Neural cell (in vitro differentiated cells): Measurements from ENCODE around the gene OGDH. TPM values are rescaled to one million over a fixed set of nuclear protein-coding genes. Genes with fewer than 3 reads are reported as not detected.

Experiments
- H2AFZ ChIP-seq: fragments of 200-600, 300-800 bp; sonication (generic), shearing (Covaris generic); 2 replicates; pipeline ENCODE4 v1.6.0; 2014; ENCODE audit warnings: low read depth, mild to moderate bottlenecking, antibody characterized with exemption, low read length, moderate library complexity
- H3F3A ChIP-seq: fragments of 200-600 bp; shearing (Covaris generic); 2 replicates; pipeline ENCODE4 v1.6.1; 2016; ENCODE audit warnings: mild to moderate bottlenecking, moderate library complexity, mixed read lengths, antibody characterized with exemption, low read length; ENCODE audit not compliant: insufficient read depth, poor library complexity, severe bottlenecking
- H3K27ac ChIP-seq: fragments of 200-600, 300-800 bp; sonication (generic), shearing (Covaris generic); 2 replicates; pipeline ENCODE4 v1.5.1; 2014; ENCODE audit warnings: mild to moderate bottlenecking, low read length, moderate library complexity
- H3K27me3 ChIP-seq: fragments of 300-800, 200-600 bp; sonication (generic), shearing (Covaris generic); 2 replicates; pipeline ENCODE4 v1.6.0; 2014; ENCODE audit warnings: mild to moderate bottlenecking, low read depth, low read length, moderate library complexity; ENCODE audit not compliant: insufficient read depth
- H3K36me3 ChIP-seq: fragments of 300-800, 200-600 bp; sonication (generic), shearing (Covaris generic); 2 replicates; pipeline ENCODE4 v1.5.1; 2014; ENCODE audit warnings: mild to moderate bottlenecking, antibody characterized with exemption, low read length, moderate library complexity; ENCODE audit not compliant: insufficient read depth
- H3K4me2 ChIP-seq: fragments of 300-800, 200-600 bp; sonication (generic), shearing (Covaris generic); 2 replicates; pipeline ENCODE4 v1.6.0; 2014; ENCODE audit warnings: mild to moderate bottlenecking, low read length
- H3K4me3 ChIP-seq: fragments of 300-800, 200-600 bp; sonication (generic), shearing (Covaris generic); 2 replicates; pipeline ENCODE4 v1.5.1; 2014; ENCODE audit warnings: mild to moderate bottlenecking, low read length, moderate library complexity
- H3K79me2 ChIP-seq: fragments of 200-600 bp; shearing (Covaris generic); replicated peaks from 2 replicates; pipeline ENCODE4 v1.6.0; 2014; ENCODE audit warnings: mild to moderate bottlenecking, low read length, moderate library complexity; ENCODE audit not compliant: insufficient read depth
- H3K9ac ChIP-seq: fragments of 300-800, 200-600 bp; sonication (generic), shearing (Covaris generic); 2 replicates; pipeline ENCODE4 v1.6.1; 2016; ENCODE audit warnings: mild to moderate bottlenecking, low read length, mixed read lengths
- H3K9me2 ChIP-seq: fragments of 200-600 bp; shearing (Covaris generic); 2 replicates; pipeline ENCODE4 v1.6.1; 2016; ENCODE audit warnings: mild to moderate bottlenecking, low read length, mixed read lengths; ENCODE audit not compliant: insufficient read depth
- H3K9me3 ChIP-seq: fragments of 200-600, 300-800 bp; sonication (generic), shearing (Covaris generic); 2 replicates; pipeline ENCODE4 v1.6.1; 2016; ENCODE audit warnings: mild to moderate bottlenecking, mixed run types, low read length, moderate library complexity, mixed read lengths
- H4K20me1 ChIP-seq: fragments of 200-600 bp; shearing (Covaris generic); 2 replicates; pipeline ENCODE4 v1.6.1; 2016; ENCODE audit warnings: mild to moderate bottlenecking, mixed run types; ENCODE audit not compliant: insufficient read depth
- CTCF ChIP-seq: fragments of 450-650 bp; IDR thresholded peaks from 2 replicates; pipeline ENCODE4 v1.5.1; 2014; ENCODE audit warnings: antibody characterized with exemption, mild to moderate bottlenecking, moderate library complexity; ENCODE audit not compliant: poor library complexity, severe bottlenecking
- EP300 ChIP-seq: fragments of 450-650 bp; conservative IDR thresholded peaks from 2 replicates; pipeline ENCODE4 v1.6.1; 2014; ENCODE audit warnings: antibody characterized with exemption, mild to moderate bottlenecking, moderate library complexity; ENCODE audit not compliant: poor library complexity, severe bottlenecking
- EZH2 ChIP-seq: fragments of 200-600, 300-800 bp; shearing (Covaris generic), sonication (generic); IDR thresholded peaks from 2 replicates; pipeline ENCODE4 v1.6.1; 2014; ENCODE audit warnings: antibody characterized with exemption, low read length, borderline replicate concordance, mild to moderate bottlenecking; ENCODE audit not compliant: insufficient read depth, poor library complexity, severe bottlenecking
- MXI1 ChIP-seq: fragments of 450-650 bp; conservative IDR thresholded peaks from 2 replicates; pipeline ENCODE4 v1.6.1; 2014; ENCODE audit warnings: antibody characterized with exemption, mild to moderate bottlenecking; ENCODE audit not compliant: poor library complexity, severe bottlenecking
- POLR2AphosphoS5 ChIP-seq: IDR thresholded peaks from 2 replicates; pipeline ENCODE4 v1.6.1; 2012
- RAD21 ChIP-seq: fragments of 450-650 bp; conservative IDR thresholded peaks from 2 replicates; pipeline ENCODE4 v1.6.1; 2014; ENCODE audit warnings: antibody characterized with exemption, mild to moderate bottlenecking, moderate library complexity
- REST ChIP-seq: IDR thresholded peaks from 2 replicates; pipeline ENCODE4 v1.6.1; 2012; ENCODE audit warnings: borderline replicate concordance
- SMC3 ChIP-seq: fragments of 450-650 bp; conservative IDR thresholded peaks from 2 replicates; pipeline ENCODE4 v1.6.1; 2014; ENCODE audit warnings: antibody characterized with exemption, mild to moderate bottlenecking, moderate library complexity; ENCODE audit not compliant: poor library complexity
- TAF1 ChIP-seq: IDR thresholded peaks from 2 replicates; pipeline ENCODE4 v1.6.1; 2012; ENCODE audit warnings: low read depth
- polyA plus RNA-seq: library from polyadenylated mRNA; depleted of rRNA; stranded (reverse); fragments of >200 nt; gene quantifications from 2 replicates; pipeline ENCODE4 v1.2.3, GENCODE V29; 2014

OGDH gene
- polyA plus RNA-seq, 1 donor from 2014 or later: 16.9 TPM

DNA sequence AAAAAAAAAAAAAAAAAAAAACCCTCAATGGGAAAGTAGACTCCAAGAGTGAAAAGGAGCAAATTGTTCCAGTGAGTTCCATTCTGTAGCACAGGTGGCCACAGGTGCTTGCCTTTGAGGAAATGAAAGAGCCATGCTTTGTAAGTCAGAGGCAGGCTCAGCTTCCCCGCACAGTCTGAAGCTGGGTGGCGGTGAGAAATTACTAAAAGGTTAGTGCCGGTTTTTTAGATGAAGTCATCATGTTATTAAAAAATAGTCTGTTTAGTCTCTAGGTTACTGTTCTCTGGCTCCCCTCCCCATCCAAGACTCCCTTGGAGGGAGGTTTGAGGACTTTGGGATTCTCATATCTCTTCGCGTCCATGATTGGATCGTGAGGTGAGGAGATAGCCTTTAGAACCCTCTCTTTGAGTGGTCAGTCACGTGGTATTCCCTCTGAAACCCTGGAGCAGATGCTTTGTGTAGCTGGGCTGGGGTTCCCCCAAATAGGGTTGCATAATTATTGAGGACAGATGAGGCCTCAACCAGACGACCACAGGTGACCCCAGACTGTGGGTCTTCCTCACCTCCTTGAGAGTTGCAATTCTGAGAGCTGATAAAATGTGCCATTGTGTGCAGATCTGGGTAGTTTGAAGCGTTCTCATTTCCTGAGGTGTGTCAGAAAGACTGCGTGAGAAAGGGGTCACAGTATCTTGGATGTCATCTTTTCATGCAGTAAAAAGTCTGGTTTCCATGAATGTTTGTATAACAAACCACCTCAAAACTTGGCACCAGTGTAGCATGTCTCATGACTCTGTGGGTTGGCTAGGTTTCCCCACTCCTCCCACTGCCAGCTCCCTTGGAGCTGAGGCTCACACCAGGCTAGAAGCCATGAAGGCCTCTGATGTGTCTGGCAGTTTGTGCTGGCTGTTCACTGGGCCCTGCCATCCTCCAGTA is 27.1 kb downstream of the OGDH start:
- TF ChIP-seq RAD21 (no peak), MXI1 (no peak), TAF1 (no peak), CTCF (no peak), EZH2 (no peak), EP300 (no peak)
- Histone ChIP-seq H3K27ac (no peak overlapping the region), H3K9me2 (no peaks in the 10 kb centered on the region), H3K79me2 (no peaks in the 10 kb centered on the region), H3K4me3 (no peak overlapping the region), H3K4me2 (no peak overlapping the region), H3K27me3 (no peaks in the 10 kb centered on the region), H3K9ac (no peak overlapping the region), H4K20me1 (no peaks in the 10 kb centered on the region), H2AFZ (no peak overlapping the region), H3K36me3 (no peaks in the 10 kb centered on the region), H3K9me3 (no peaks in the 10 kb centered on the region), H3F3A (no peaks in the 10 kb centered on the region)

DNA sequence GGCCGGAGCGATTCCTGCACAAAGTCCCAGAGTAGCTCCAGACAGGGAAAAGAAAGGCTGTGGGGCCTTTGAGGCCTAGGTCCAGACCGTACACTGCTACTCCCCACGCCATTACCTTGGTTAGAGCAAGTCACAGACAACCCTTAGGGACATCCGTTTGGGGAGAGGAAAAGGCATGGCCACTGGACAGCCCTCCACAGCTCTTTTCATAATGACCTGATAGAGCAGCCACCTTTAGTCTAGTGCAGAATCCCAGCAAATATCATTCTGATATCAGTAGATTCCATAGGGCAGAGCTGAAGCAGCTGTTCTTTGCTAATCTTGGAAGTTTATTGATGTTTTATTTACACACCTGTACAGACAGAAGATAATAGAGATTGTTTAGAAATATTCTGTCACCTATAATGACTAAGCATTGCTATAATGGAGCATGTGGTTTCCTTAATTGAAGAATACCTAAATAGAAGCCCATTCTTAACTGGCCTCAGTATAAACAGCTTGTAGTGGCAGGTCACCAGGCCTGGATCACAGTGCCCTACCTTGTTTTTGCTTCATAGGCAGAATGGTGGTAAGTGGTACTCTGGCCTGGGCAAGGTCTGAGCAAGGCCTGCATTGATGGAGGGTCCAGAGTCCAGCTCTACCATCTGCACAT is 27.9 kb downstream of the OGDH start:
- no peak for TF ChIP-seq EP300
- no peak for TF ChIP-seq REST
- TF ChIP-seq POLR2AphosphoS5: no peak
- no peak for TF ChIP-seq MXI1
- no peak for TF ChIP-seq SMC3
- TF ChIP-seq TAF1: no peak
- TF ChIP-seq RAD21: no peak
- TF ChIP-seq EZH2: no peak
- TF ChIP-seq CTCF: no peak
- H2AFZ ChIP-seq: no peak overlapping the region
- H3K27me3 ChIP-seq: no peaks in the 10 kb centered on the region
- H3K79me2 ChIP-seq: no peaks in the 10 kb centered on the region
- H3K9me2 ChIP-seq: no peaks in the 10 kb centered on the region
- H4K20me1 ChIP-seq: no peaks in the 10 kb centered on the region
- no peak overlapping the region for H3K4me2 ChIP-seq
- no peaks in the 10 kb centered on the region for H3K36me3 ChIP-seq
- no peaks in the 10 kb centered on the region for H3F3A ChIP-seq
- no peak overlapping the region for H3K27ac ChIP-seq
- H3K4me3 ChIP-seq: no peak overlapping the region
- H3K9ac ChIP-seq: no peak overlapping the region
- H3K9me3 ChIP-seq: no peaks in the 10 kb centered on the region
